K562 treated with DMSO at 1 percent for 4 hours (cell line): ENCODE data around the gene KHDC1L. TPM values are rescaled to one million over a fixed set of nuclear protein-coding genes. Genes with fewer than 3 reads are reported as not detected.

Source experiments
- total RNA-seq: library from RNA; unstranded; fragments of 300-600 nt; gene quantifications from 2 replicates; pipeline ENCODE4 v1.2.3, GENCODE V29; 2022; ENCODE audit not compliant: insufficient read depth

KHDC1L gene, protein sequence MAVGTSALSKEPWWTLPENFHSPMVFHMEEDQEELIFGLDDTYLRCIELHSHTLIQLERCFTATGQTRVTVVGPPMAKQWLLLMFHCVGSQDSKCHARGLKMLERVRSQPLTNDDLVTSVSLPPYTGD
- not detected in 2 replicates for total RNA-seq

DNA sequence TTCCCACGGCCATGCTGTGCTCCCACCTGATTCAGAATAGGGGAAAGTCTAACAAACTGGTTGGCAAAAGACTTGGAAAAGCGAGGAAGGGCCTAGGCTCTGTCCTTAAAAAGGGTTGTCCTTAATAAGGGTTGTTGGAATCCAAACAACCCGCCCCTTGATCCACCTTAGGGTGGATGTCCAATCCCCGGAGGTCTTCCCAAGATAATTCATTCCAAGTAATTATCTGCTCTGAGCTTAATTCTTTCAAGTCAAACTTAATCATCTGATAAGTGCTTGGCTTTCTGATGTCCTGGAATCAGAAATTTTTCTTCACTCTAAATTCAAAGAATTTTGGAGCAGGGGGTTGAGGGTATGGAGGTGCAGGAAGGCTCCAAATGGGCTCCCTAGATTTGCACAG is at the start of gene KHDC1L:
TSS of gene KHDC1L (minus strand) at position 101 of the 400 bp plus-strand sequence. CDS start at position 13, 88 bp downstream.

GRCh38 chr6:73262671-73263569 is 37.6 kb upstream of the KHDC1L start, which contains the start of gene KHDC1:
Gene KHDC1 (minus strand): TSS chr6:73263196. CDS start chr6:73242517, 20,679 bp downstream.

Other genes starting within 250 kb of the KHDC1L start
- gene KHDC1, start 37.7 kb upstream of the KHDC1L start, total RNA-seq: 12.5 and 18.9 TPM in 2 replicates
- gene DPPA5, start 128.8 kb upstream of the KHDC1L start, total RNA-seq: not detected in 2 replicates
- not detected in 2 replicates for gene KHDC3L, start 137.2 kb upstream of the KHDC1L start, total RNA-seq
- gene OOEP, start 144.4 kb upstream of the KHDC1L start, total RNA-seq: not detected in 2 replicates
- gene DDX43, start 169.3 kb upstream of the KHDC1L start, total RNA-seq: 0.67 TPM in 1 of 2 replicates, not detected in the other
- gene CGAS, start 226.8 kb upstream of the KHDC1L start, total RNA-seq: not detected in 2 replicates
- 27.6 and 29.3 TPM in 2 replicates for gene MTO1, start 236.2 kb upstream of the KHDC1L start, total RNA-seq